B cell (primary cell): ENCODE data around the gene TXNDC2. TPM values are rescaled to one million over a fixed set of nuclear protein-coding genes. Genes with fewer than 3 reads are reported as not detected.

ENCODE experiments used
- ATAC-seq: fragments of 200-7000 bp; cut with Tn5 transposase; one replicate; pipeline ENCODE4 v1.10.0; 2021; ENCODE audit warnings: low read depth, mild to moderate bottlenecking, moderate number of reproducible peaks, moderate library complexity
- CTCF ChIA-PET: fragments of 350-600 bp; sonication (Branson Sonifier 250); formaldehyde crosslinking; loops from one replicate; lab custom pipeline; 2021; ENCODE audit warnings: antibody characterized with exemption, inconsistent platforms; lab: Charles Lee
- POLR2A ChIA-PET: fragments of 350-600 bp; sonication (Branson Sonifier 250); formaldehyde crosslinking; loops from one replicate; lab custom pipeline; 2021; ENCODE audit warnings: antibody characterized with exemption; lab: Charles Lee
- DNase-seq: peaks from one replicate; pipeline ENCODE4 v3.0.0; 2013
- H2AFZ ChIP-seq: 2 replicates; pipeline ENCODE4 v1.6.1; 2012; ENCODE audit warnings: mild to moderate bottlenecking, low read depth, low read length; ENCODE audit not compliant: insufficient read depth, poor library complexity, severe bottlenecking
- H3K27ac ChIP-seq, 2 donors: 1 replicate in 1 of 2; 2 replicates in 1 of 2; pipeline ENCODE4 v1.5.1; 2012 to 2013; ENCODE audit warnings: low read length in 2 of 2, mild to moderate bottlenecking in 2 of 2, moderate library complexity in 1 of 2
- H3K27me3 ChIP-seq, 4 experiments: fragments of 200-600 bp in 1 of 4; sonication (generic) in 1 of 4; replicated peaks in 1 of 4; 1 replicate in 2 of 4; 2 replicates in 2 of 4; pipeline versions ENCODE4 v1.6.1 to v1.7.0; 2013 to 2016; ENCODE audit warnings: low read length in 3 of 4, mild to moderate bottlenecking in 2 of 4, mixed read lengths in 1 of 4, moderate library complexity in 1 of 4; ENCODE audit not compliant: insufficient read depth in 4 of 4, control insufficient read depth in 3 of 4; ENCODE audit errors: control extremely low read depth in 1 of 4
- H3K36me3 ChIP-seq, 2 experiments: replicated peaks in 1 of 2; 1 replicate in 1 of 2; 2 replicates in 1 of 2; pipeline versions ENCODE4 v1.6.1 to v1.7.1; 2013; ENCODE audit warnings: low read length in 1 of 2; ENCODE audit not compliant: insufficient read depth in 2 of 2, control insufficient read depth in 1 of 2; ENCODE audit errors: control extremely low read depth in 1 of 2, extremely low read depth in 1 of 2
- H3K4me1 ChIP-seq, 2 donors: fragments of 200-600 bp in 1 of 2; sonication (generic) in 1 of 2; 1 replicate in 1 of 2; 2 replicates in 1 of 2; pipeline versions ENCODE4 v1.5.1 to v1.6.1; 2013 to 2017; ENCODE audit warnings: low read length in 2 of 2; ENCODE audit not compliant: control insufficient read depth in 2 of 2, insufficient read depth in 2 of 2
- H3K4me2 ChIP-seq: replicated peaks from 2 replicates; pipeline ENCODE3; 2012; ENCODE audit warnings: mild to moderate bottlenecking, low read depth, low read length; ENCODE audit not compliant: poor library complexity, severe bottlenecking
- H3K4me3 ChIP-seq, 5 experiments: fragments of 200-600 bp in 1 of 5; sonication (generic) in 1 of 5; 1 replicate in 3 of 5; 2 replicates in 2 of 5; pipeline versions ENCODE4 v1.5.1 to v1.7.0; 2011 to 2016; ENCODE audit warnings: low read length in 4 of 5, mild to moderate bottlenecking in 4 of 5, low read depth in 2 of 5, control low read depth in 1 of 5, moderate library complexity in 1 of 5; ENCODE audit not compliant: insufficient read depth in 1 of 5; ENCODE audit errors: control extremely low read depth in 1 of 5, extremely low read depth in 1 of 5
- H3K79me2 ChIP-seq: fragments of 200-600 bp; sonication (generic); one replicate; pipeline ENCODE4 v1.6.0; 2016; ENCODE audit warnings: low read length; ENCODE audit not compliant: control insufficient read depth, insufficient read depth
- H3K9ac ChIP-seq: fragments of 200-600 bp; sonication (generic); 2 replicates; pipeline ENCODE4 v1.6.1; 2017; ENCODE audit warnings: mild to moderate bottlenecking, low read length, moderate library complexity
- H3K9me3 ChIP-seq, 3 donors: one replicate each; pipeline versions ENCODE4 v1.6.1 to v1.7.1; 2013; ENCODE audit warnings: low read length in 2 of 3; ENCODE audit not compliant: control insufficient read depth in 2 of 3, insufficient read depth in 1 of 3; ENCODE audit errors: control extremely low read depth in 1 of 3
- H4K20me1 ChIP-seq: 2 replicates; pipeline ENCODE4 v1.6.0; 2012; ENCODE audit warnings: mild to moderate bottlenecking, low read length; ENCODE audit not compliant: insufficient read depth, control insufficient read depth, poor library complexity, severe bottlenecking
- H3K27ac Mint-ChIP-seq: one replicate; pipeline ENCODE4 v1.8.0; 2021; ENCODE audit warnings: mixed read lengths
- H3K27me3 Mint-ChIP-seq: one replicate; pipeline ENCODE4 v1.8.0; 2021; ENCODE audit warnings: mixed read lengths
- H3K4me1 Mint-ChIP-seq: one replicate; pipeline ENCODE4 v1.8.0; 2021; ENCODE audit warnings: mixed read lengths
- H3K4me3 Mint-ChIP-seq: one replicate; pipeline ENCODE4 v1.8.0; 2021; ENCODE audit warnings: mixed read lengths
- H3K9me3 Mint-ChIP-seq: one replicate; pipeline ENCODE4 v1.8.0; 2022; ENCODE audit warnings: mixed read lengths; ENCODE audit not compliant: insufficient read depth
- EZH2 ChIP-seq: IDR thresholded peaks from 2 replicates; pipeline ENCODE4 v1.6.1; 2012; ENCODE audit warnings: borderline replicate concordance, low read depth, mild to moderate bottlenecking, moderate library complexity, low read length; ENCODE audit not compliant: insufficient read depth, poor library complexity, severe bottlenecking
- WGBS: methylation state at CpG from one replicate; pipeline ENCODE4 v1.1.5; 2013; ENCODE audit warnings: missing lambda C conversion rate; ENCODE audit not compliant: insufficient coverage; 5-methylcytosine and 5-hydroxymethylcytosine counted together
- intact Hi-C: fragments of 100-400 bp; cut with micrococcal nuclease; formaldehyde crosslinking; loops from one replicate; pipeline ENCODE4 v1.10.0; 2022
- polyA plus RNA-seq: library from polyadenylated mRNA; depleted of rRNA; stranded (reverse); fragments of >200 nt; gene quantifications from 2 replicates; pipeline ENCODE4 v1.2.3, GENCODE V29; 2012
- total RNA-seq, 2 donors: library from RNA; stranded (reverse); fragments of 120-200 nt in 1 of 2; gene quantifications; 1 replicate in 1 of 2; 2 replicates in 1 of 2; pipeline versions ENCODE4 v1.2.3 to v1.2.4, GENCODE V29; 2013 to 2022
- TF ChIP-seq, protein P1 (sequence below): fragments of 200-600 bp; IDR thresholded peaks from one replicate; pipeline ENCODE4 v1.8.0; 2022; ENCODE audit warnings: antibody characterized with exemption, mild to moderate bottlenecking

TXNDC2 gene
- total and polyA plus RNA-seq, 2 donors (not counting 1 experiment from before 2014, with no cell fraction given) = 0.07 to 0.22 TPM

GRCh38 chr18:9871244-9871746, 14.5 kb upstream of the TXNDC2 start:
- H3K27ac ChIP-seq = no peak overlapping the region
- peaks cover 1% of the 10 kb centered on the region for H3K4me1 Mint-ChIP-seq
- CTCF ChIA-PET = no interaction called here
- no peak overlapping the region for H3K4me3 Mint-ChIP-seq
- peaks cover 20% of the 10 kb centered on the region for H3K27me3 Mint-ChIP-seq
- no peaks in the 10 kb centered on the region for H3K4me1 ChIP-seq
- no peak overlapping the region for H3K4me3 ChIP-seq
- no peaks in the 10 kb centered on the region for H4K20me1 ChIP-seq
- no peak overlapping the region for H3K4me2 ChIP-seq
- H2AFZ ChIP-seq = no peak overlapping the region
- peaks cover 0 to 4% (median 0%) of the 10 kb centered on the region in 4 experiments for H3K27me3 ChIP-seq
- no peak for DNase-seq
- no peak for ATAC-seq
- WGBS = 96% methylated on average over 3 of the region's 6 CpGs
- H3K27ac Mint-ChIP-seq = no peak overlapping the region
- POLR2A ChIA-PET = no interaction called here
- TF ChIP-seq, protein P1, sequence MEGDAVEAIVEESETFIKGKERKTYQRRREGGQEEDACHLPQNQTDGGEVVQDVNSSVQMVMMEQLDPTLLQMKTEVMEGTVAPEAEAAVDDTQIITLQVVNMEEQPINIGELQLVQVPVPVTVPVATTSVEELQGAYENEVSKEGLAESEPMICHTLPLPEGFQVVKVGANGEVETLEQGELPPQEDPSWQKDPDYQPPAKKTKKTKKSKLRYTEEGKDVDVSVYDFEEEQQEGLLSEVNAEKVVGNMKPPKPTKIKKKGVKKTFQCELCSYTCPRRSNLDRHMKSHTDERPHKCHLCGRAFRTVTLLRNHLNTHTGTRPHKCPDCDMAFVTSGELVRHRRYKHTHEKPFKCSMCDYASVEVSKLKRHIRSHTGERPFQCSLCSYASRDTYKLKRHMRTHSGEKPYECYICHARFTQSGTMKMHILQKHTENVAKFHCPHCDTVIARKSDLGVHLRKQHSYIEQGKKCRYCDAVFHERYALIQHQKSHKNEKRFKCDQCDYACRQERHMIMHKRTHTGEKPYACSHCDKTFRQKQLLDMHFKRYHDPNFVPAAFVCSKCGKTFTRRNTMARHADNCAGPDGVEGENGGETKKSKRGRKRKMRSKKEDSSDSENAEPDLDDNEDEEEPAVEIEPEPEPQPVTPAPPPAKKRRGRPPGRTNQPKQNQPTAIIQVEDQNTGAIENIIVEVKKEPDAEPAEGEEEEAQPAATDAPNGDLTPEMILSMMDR = no peak
- TF ChIP-seq EZH2 = no peak
- no peaks in the 10 kb centered on the region for H3K9me3 Mint-ChIP-seq
- H3K9ac ChIP-seq = no peak overlapping the region
- intact Hi-C loops = no loop called here
- no peaks in the 10 kb centered on the region for H3K79me2 ChIP-seq
- peaks cover 0 to 5% (median 4%) of the 10 kb centered on the region in 3 donors for H3K9me3 ChIP-seq
- no peaks in the 10 kb centered on the region for H3K36me3 ChIP-seq

- Histone ChIP-seq H3K9ac (no peak overlapping the region), H3K79me2 (no peaks in the 10 kb centered on the region), H3K36me3 (no peaks in the 10 kb centered on the region), H3K4me3 (no peak overlapping the region), H2AFZ (no peak overlapping the region), H3K4me2 (no peak overlapping the region), H3K27ac (no peak overlapping the region), H4K20me1 (no peaks in the 10 kb centered on the region), H3K27me3 (peaks cover 0 to 4% (median 0%) of the 10 kb centered on the region in 4 experiments), H3K4me1 (no peaks in the 10 kb centered on the region), H3K9me3 (no peaks in the 10 kb centered on the region)
- Mint-ChIP-seq H3K27ac (no peak overlapping the region), H3K4me3 (no peak overlapping the region), H3K27me3 (peaks cover 22% of the 10 kb centered on the region), H3K9me3 (no peaks in the 10 kb centered on the region), H3K4me1 (peaks cover 1% of the 10 kb centered on the region)
- DNase-seq (no peak), ATAC-seq (no peak)
- CTCF ChIA-PET = no interaction called here
- TF ChIP-seq, protein P1 = no peak
- no peak for TF ChIP-seq EZH2
- POLR2A ChIA-PET = no interaction called here
- intact Hi-C loops = no loop called here
Observed at GRCh38 chr18:9872823-9873222, 12.9 kb upstream of the TXNDC2 start.
